Measurements from ENCODE around the gene SPEM1. TPM values are rescaled to one million over a fixed set of nuclear protein-coding genes. Genes with fewer than 3 reads are reported as not detected.
A peak's percentile ranks its signal among the peaks of the same experiment; 100 is the strongest.

The SPEM1 gene
- total and polyA plus RNA-seq, 11 donors, result not detected

DNA sequence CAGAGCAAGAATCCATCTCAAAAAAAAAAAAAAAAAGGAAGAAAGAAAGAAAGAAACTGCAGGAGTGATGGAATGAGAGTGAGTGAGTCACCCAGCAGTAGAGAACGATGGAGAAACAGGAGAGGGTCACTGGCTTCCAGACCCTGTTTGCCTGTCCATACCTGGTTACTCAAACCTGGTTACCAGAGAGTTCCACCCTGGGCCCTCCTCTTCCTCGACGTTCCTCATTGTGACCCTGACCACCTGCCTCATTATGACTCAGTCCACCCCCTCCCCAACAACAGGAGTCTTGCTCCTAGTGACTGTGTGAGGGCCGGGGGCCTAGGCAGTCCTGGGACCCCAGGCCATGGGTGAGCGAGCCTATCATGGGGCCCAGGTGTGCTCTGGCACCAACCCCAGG is 8.4 kb downstream of the SPEM1 start, which contains the start of gene SPEM3:
SPEM3 (plus strand) TSS at position 301 of the 400 bp plus-strand sequence; CDS start at position 347, 46 bp downstream.
- no peak for TF ChIP-seq POLR2A (IDR thresholded peaks at IDR 0.05)
- TF ChIP-seq, protein P1, sequence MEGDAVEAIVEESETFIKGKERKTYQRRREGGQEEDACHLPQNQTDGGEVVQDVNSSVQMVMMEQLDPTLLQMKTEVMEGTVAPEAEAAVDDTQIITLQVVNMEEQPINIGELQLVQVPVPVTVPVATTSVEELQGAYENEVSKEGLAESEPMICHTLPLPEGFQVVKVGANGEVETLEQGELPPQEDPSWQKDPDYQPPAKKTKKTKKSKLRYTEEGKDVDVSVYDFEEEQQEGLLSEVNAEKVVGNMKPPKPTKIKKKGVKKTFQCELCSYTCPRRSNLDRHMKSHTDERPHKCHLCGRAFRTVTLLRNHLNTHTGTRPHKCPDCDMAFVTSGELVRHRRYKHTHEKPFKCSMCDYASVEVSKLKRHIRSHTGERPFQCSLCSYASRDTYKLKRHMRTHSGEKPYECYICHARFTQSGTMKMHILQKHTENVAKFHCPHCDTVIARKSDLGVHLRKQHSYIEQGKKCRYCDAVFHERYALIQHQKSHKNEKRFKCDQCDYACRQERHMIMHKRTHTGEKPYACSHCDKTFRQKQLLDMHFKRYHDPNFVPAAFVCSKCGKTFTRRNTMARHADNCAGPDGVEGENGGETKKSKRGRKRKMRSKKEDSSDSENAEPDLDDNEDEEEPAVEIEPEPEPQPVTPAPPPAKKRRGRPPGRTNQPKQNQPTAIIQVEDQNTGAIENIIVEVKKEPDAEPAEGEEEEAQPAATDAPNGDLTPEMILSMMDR (IDR thresholded peaks at IDR 0.05), result no peak

DNA sequence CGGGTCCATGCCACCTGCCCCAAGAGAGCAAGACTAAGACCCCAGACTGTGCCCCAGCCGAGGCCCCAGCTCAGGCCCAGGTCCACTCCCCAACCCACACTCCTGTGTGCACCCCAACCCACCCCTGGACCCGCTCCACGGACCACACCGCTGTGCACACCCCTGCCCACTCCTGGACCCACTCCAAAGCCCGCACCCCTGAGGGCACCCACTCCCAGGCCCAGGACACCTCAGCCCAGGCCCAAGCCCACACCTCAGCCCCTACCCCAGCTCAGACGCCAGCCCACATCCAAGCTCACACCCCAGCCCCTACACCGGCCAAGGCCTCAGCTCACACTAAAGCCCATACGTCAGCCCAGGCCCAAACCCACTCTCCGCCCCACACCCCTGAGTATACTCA is 9.6 kb downstream of the SPEM1 start:
- intact Hi-C loops (cut with DNase I), result loop anchor here in 2 of 10 donors (10.0 kb wide), 3 partner anchors 55 to 75 kb away; partner anchors contain the start of genes KCTD11 (in 1 of the 2), POLR2A (in 1 of the 2), SLC35G6 (in 1 of the 2) and TMEM95 (in 1 of the 2)
- H3K27me3 ChIP-seq, result no peaks in the 10 kb centered on the region
- no peak for ATAC-seq

More for the DNA sequence above, 8.4 kb downstream of the SPEM1 start, which contains the start of gene SPEM3:
- no peaks in the 10 kb centered on the region for H3K9me3 ChIP-seq
- no peaks in the 10 kb centered on the region for H3K27me3 ChIP-seq
- intact Hi-C loops (cut with DNase I), result loop anchor here in 1 of 10 donors (10.0 kb wide), 1 partner anchor 54 kb away; no protein-coding TSS in a partner anchor
- no peaks in the 10 kb centered on the region for H3K36me3 ChIP-seq
- H3K4me3 ChIP-seq, result no peak within 1 kb of the TSS
- H3K4me1 ChIP-seq, result no peaks in the 10 kb centered on the region
- DNase-seq (peak in 1 of 5 donors; percentile 8), ATAC-seq (no peak)
- 69 to 86% (median 78%) methylated on average over 3 to 5 of the region's 5 CpGs for WGBS, 4 donors
- H3K27ac ChIP-seq, result no peak within 1 kb of the TSS

DNA sequence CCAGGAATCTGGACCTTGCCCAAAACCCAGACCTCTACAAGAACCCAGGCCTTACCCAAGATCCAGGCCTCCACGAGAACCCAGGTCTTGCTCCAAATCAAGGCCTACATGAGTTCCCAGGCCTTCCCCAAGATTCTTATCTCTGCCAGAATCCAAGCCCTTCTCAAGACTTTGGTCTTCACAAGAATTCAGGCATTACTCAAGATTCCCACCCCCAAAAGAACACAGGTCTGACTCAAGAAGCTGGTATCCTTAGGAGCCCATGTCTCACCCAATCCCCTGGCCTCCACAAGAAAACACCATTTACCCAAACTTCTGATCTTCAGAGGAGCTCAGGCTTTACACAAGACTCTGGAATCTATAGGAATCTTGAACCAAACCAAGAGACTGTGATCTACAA is 11.1 kb downstream of the SPEM1 start:
- Histone ChIP-seq H3K27ac (no peak overlapping the region), H3K27me3 (peaks cover 0 to 3% (median 0%) of the 10 kb centered on the region in 9 donors), H3K4me3 (no peak overlapping the region), H3K9me3 (no peaks in the 10 kb centered on the region), H3K36me3 (no peaks in the 10 kb centered on the region), H3K4me1 (peaks cover 0 to 16% (median 9%) of the 10 kb centered on the region in 12 donors)
- intact Hi-C loops (cut with DNase I), result loop anchor here in 1 of 10 donors (10.0 kb wide), 2 partner anchors 54 to 76 kb away; partner anchors contain the start of genes KCTD11, POLR2A, SLC35G6 and TMEM95
- TF ChIP-seq, protein P1 (IDR thresholded peaks at IDR 0.05), result no peak
- TF ChIP-seq POLR2A (IDR thresholded peaks at IDR 0.05), result no peak
- DNase-seq (peak in 1 of 5 donors; percentile 16), ATAC-seq (no peak)
- 74 to 100% (median 91%) methylated on average over 1 of the region's 1 CpG for WGBS, 4 donors

More for the DNA sequence above, 9.6 kb downstream of the SPEM1 start:
- Histone ChIP-seq H3K27ac (no peak overlapping the region), H3K9me3 (no peaks in the 10 kb centered on the region), H3K4me1 (peaks cover 0 to 2% (median 0%) of the 10 kb centered on the region in 12 donors), H3K36me3 (no peaks in the 10 kb centered on the region), H3K4me3 (no peak overlapping the region)
- 90 to 94% (median 92%) methylated on average over 10 of the region's 10 CpGs for WGBS, 4 donors
- TF ChIP-seq POLR2A (IDR thresholded peaks at IDR 0.05), result no peak
- TF ChIP-seq, protein P1 (IDR thresholded peaks at IDR 0.05), result no peak
- DNase-seq, result peak in 1 of 5 donors; percentile 23

DNA sequence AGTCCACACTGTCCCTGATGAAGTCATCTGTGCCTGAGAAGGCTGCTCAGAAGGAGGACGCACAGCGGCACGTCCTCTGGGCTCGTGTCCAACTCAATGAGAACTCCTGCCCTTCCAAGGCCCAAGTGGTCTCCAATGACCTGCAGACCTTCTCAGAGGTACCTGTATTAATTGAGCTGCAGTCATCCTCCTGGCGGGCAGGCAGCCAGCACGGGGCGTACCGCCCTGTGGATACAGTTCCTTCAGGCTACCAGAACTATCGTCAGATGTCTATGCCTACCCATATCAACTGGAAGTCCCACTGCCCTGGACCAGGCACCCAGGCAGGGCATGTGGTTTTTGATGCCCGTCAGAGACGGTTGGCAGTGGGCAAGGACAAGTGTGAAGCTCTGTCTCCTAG is 12.2 kb downstream of the SPEM1 start:
- H3K4me3 ChIP-seq, result no peak overlapping the region
- no peaks in the 10 kb centered on the region for H3K36me3 ChIP-seq
- peaks cover 0 to 11% (median 0%) of the 10 kb centered on the region in 9 donors for H3K27me3 ChIP-seq
- no peak for TF ChIP-seq POLR2A (IDR thresholded peaks at IDR 0.05)
- TF ChIP-seq, protein P1 (IDR thresholded peaks at IDR 0.05), result no peak
- DNase-seq, result peak in 1 of 5 donors; percentile 17
- H3K9me3 ChIP-seq, result no peaks in the 10 kb centered on the region
- WGBS, 4 donors, result 89 to 92% (median 91%) methylated on average over 11 of the region's 11 CpGs
- H3K4me1 ChIP-seq, result peaks cover 4 to 26% (median 19%) of the 10 kb centered on the region in 12 donors
- no peak overlapping the region for H3K27ac ChIP-seq
- ATAC-seq, result no peak
- intact Hi-C loops (cut with DNase I), result loop anchor here in 1 of 10 donors (10.0 kb wide), 2 partner anchors 53 to 77 kb away; partner anchors contain the start of genes KCTD11, POLR2A, SLC35G6 and TMEM95

All from heart left ventricle (tissue), 16 donors.